H1 (cell line): Measurements from ENCODE around the gene MAP7.

Experiments used
- CTCF ChIP-seq, 3 experiments: IDR thresholded peaks; 1 replicate in 2 of 3; 2 replicates in 1 of 3; pipeline versions ENCODE4 v1.5.1 to v1.6.1; 2011; ENCODE audit warnings: low read length in 3 of 3, mild to moderate bottlenecking in 3 of 3, inconsistent platforms in 2 of 3, low read depth in 1 of 3, moderate library complexity in 1 of 3; ENCODE audit not compliant: insufficient read depth in 1 of 3; ENCODE audit errors: control extremely low read depth in 1 of 3
- FOSL1 ChIP-seq: IDR thresholded peaks from 2 replicates; pipeline ENCODE4 v1.6.1; 2011; ENCODE audit warnings: mild to moderate bottlenecking, low read depth, low read length, moderate library complexity; ENCODE audit not compliant: insufficient read depth
- JUN ChIP-seq: IDR thresholded peaks from 2 replicates; pipeline ENCODE4 v1.6.1; 2011; ENCODE audit warnings: low read depth, mild to moderate bottlenecking, improper control_type of control experiment, low read length
- POLR2A ChIP-seq, 2 experiments: IDR thresholded peaks; 1 replicate in 1 of 2; 2 replicates in 1 of 2; pipeline ENCODE4 v1.6.1; 2011; ENCODE audit warnings: low read depth in 2 of 2, low read length in 2 of 2, mild to moderate bottlenecking in 2 of 2; ENCODE audit errors: control extremely low read depth in 1 of 2
- ZNF274 ChIP-seq: IDR thresholded peaks from 2 replicates; pipeline ENCODE4 v1.7.0; 2012; ENCODE audit warnings: low read length, borderline replicate concordance; ENCODE audit errors: extremely low read depth
- TF ChIP-seq, protein P1 (sequence below): IDR thresholded peaks from 2 replicates; pipeline ENCODE4 v1.6.1; 2012; ENCODE audit warnings: inconsistent platforms

DNA sequence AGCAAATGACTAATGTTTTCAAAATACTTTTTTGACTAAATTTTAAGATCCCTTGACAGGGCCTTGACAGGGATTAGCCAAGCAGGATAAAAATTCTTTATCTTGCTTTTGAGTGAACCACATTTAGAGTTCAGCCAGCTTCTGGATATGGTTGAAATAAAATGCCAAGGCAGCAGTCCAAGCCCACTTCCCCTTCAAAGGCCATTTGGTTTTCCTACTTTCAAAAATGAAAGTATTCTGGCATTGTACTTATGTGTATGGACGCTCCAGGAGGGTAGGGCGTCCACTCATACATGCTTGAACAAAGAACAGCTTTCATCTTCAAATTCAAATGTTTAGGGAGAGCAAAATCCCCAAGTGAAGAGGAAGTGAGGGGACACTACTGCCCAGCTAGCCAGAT is 178.3 kb downstream of the MAP7 start:
- TF ChIP-seq FOSL1 = no peak
- no peak for TF ChIP-seq POLR2A (IDR thresholded peaks at IDR 0.05; ENCODE audit: control extremely low read depth in 1 of 2, low read depth in 2 of 2, low read length in 2 of 2)
- TF ChIP-seq, protein P1, sequence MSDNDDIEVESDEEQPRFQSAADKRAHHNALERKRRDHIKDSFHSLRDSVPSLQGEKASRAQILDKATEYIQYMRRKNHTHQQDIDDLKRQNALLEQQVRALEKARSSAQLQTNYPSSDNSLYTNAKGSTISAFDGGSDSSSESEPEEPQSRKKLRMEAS = no peak
- TF ChIP-seq JUN = no peak
- TF ChIP-seq CTCF (IDR thresholded peaks at IDR 0.05; ENCODE audit: control extremely low read depth in 1 of 3, insufficient read depth in 1 of 3, low read depth in 1 of 3, low read length in 3 of 3) = no peak
- no peak for TF ChIP-seq ZNF274
